Stimulated activated CD8-positive, alpha-beta memory T cell treated with anti-CD3 and anti-CD28 coated beads, Interleukin-7, amount 100 ng/mL, for 24 hours (primary cell): ENCODE data around the gene PIK3R5.
"Not testable (repeated sequence)": the region's sequence is repeated elsewhere in the genome, so short reads cannot be mapped to it uniquely, and the experiment has no call there.

ENCODE experiments used
- DNase-seq: peaks from one replicate; pipeline ENCODE4 v3.0.0-alpha.2; 2020; ENCODE audit warnings: low read depth

The PIK3R5 gene

DNA sequence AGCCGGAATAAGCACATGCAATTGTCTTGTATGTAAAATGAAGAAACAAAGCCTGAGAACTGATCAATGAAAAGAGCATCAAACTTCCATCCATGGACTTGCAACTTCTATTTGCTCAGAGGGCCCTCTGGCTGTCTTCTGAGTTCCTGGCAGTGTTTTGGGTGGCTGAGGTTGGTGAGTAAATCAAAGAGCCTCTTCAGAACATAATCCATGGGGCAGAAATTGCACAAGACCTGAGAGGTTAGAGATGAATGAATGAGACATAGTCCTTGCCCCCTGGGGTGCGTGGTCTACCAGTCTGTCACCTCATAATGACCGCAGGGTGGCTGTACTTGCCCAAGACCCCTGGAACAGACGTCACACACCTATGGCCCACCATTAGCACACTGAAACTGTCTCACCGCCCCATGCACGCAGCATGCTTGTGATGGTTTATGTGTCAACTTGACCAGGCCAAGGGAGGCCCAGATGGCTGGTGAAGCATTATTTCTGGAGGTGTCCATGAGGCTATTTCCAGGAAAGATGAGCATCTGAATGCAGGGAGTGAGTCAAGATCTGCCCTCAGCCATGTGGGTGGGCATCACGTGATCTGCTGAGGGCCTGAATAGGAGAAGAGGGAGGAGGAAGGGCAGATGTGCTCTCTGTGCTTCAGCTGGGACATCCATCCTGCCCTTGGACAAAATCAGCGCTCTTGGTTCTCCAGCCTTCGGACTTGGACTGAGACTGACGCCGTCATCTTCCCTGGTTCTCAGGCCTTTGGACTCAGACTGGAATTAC, 106.3 kb downstream of the PIK3R5 start:
- no peak for DNase-seq

DNA sequence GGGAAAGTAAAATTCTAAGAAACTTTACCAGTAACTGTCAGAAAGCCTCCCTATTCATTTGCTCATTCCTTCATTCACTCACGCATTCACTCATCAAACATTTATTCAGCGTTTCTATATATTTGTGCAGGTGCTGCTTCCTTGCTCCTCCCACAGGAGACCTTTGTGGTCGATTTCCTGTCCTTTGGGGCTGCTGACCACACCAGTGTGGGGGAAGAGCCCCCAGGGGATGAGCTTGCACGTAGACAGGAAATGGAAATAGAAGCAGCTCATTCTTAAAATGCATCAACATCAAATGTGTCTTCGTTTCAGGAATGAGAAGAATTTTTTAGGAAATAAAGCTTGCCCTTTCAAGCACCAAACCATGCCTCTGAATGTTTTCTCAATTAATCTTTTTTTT, 107.6 kb downstream of the PIK3R5 start:
- no peak for DNase-seq

DNA sequence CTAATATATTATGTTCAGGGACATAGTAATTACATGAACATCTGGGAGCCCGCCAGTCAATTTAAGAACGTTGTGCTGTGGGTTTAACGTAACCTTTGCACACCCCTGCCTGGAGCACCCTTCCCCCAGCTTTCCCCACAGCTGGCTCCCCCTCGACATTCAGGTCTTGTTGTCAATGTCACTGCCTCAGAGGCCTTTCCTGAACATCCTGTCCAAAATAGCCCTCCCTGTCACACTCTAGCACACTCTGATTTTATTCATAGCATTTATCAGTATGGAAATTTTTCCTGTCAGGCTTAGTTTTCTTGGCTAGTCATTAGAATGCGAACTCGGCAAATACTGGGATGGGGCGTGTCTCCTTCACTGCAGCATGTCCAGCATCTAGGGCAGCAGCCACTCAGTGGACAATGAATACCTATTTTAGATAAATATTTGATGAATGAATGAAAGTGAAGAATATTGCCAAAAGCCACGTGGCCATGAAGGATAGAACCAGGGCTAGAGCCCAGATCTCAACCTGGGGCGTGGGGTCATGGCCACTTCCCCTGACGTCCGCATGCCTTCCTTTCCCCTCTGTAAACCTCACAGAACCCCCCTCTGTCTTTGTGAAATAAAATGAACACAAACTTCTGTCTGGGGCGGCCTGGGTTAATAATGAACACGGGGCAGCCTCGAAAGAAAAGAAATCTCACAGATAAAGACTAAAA, 108.5 kb downstream of the PIK3R5 start:
- no peak for DNase-seq

DNA sequence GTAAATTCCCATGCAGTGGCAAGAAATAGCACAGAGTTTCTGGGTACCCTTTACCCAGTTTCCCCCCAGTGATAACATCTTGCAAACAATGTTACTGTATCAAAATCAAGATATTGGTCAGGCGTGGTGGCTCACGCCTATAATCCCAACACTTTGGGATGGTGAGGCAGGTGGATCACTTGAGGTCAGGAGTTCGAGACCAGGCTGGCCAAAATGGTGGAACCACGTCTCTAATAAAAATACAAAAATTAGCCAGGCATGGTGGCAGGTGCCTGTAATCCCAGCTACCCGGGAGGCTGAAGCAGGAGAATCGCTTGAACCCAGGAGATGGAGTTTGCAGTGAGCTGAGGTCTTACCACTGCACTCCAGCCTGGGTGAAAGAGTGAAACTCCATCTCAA, 109.3 kb downstream of the PIK3R5 start:
- not testable (repeated sequence) for DNase-seq

DNA sequence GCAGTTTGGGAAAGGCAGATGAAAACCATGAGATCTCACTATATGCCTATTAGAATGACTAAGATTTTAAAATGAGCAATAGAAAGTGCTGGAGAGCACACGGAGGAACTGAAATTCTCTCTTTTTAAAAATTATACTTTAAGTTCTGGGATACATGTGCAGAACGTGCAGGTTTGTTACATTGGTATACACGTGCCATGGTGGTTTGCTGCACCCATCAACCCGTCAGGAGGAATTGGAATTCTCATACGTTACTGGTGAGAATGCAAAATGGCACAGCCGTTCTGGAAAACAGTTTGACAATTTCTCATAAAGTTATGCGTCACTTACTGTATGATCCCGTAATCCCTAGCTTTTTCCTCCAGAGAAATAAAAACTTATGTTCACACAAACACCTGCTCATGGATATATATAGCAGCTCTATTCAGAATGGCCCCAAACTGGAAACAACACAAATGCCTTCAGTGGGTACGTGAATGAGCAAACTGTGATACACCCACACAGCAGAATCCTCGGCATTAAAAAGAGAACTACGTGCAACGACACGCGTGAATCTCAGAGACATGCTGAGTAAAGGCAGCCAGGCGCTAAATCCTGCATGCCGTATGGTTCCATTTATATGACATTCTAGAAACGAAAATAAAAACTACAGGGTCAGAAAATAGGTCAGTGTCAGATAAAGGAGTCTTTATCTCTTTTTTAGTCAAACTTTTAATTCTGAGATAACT, 109.9 kb downstream of the PIK3R5 start:
- DNase-seq: no peak

DNA sequence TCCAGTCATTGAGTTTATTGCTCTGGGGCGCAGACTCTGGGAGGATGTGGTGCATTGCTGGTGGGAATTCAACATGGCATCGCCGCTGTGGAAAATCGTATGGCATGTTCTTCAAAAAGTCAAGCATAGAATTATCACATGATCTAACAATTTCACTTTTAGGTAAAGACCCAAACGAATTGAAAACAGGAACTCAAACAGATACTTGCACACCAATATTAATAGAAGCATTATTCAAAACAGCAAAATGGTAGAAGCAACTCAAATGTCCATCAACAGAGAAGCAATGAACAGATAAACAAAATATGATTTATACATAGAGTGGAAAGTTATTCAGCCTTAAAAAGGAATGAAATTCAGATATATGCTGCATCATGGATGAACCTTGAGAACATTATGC, 113.9 kb downstream of the PIK3R5 start:
- DNase-seq: no peak

DNA sequence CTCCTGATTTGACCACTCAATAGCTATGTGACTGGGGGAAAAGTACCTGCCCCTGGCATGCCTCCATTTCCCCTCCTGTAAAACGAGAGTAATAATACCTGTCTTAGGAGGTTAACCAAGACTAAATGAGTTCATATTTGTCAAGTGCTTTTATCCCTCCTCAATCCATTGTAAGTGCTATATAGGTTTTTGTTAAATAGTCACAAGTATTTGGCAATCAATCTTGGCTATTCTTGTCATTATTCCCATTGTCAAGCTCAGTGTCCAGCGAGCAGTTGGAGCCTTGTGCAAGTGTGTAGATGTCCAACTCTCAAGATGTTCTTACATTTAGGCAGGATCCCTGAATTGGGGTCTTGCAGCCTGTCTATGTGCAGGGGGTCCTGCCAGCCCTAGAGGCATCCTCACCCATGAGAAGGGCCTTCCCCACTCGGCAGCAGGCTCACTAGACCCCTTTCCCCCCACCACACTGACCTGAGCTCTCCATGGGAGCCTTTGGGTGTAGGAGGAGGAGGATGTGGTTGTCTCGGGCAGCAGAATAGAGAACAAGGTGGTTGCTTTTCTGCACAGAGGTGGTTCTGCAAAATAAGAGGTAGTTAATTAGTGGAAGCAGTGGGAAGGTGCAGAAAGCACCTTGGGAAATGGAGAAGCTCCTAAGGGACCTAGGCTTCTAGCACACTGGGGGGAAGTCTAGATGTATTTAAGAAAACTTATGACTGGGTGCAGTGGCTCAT, 116.0 kb downstream of the PIK3R5 start:
- DNase-seq: no peak

DNA sequence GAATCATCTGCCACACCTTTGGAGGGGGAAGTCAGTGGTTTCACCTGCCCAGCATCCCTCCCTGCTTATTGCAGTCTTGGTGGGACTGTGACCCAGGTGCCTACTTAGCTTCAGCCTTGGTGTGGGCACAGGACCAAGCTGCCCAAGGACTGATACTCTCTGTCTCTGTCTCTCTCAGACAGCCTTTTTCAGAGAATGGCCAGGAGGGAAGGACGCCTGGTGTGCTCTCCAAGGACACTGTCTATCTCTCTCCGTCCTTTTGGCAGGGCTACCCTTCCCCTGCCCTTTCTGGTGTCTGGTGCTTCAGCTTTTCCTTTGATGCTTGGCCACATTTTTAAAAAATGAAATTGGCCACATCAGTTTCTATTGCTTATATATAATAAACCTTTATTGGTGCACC, 117.6 kb downstream of the PIK3R5 start:
- no peak for DNase-seq

DNA sequence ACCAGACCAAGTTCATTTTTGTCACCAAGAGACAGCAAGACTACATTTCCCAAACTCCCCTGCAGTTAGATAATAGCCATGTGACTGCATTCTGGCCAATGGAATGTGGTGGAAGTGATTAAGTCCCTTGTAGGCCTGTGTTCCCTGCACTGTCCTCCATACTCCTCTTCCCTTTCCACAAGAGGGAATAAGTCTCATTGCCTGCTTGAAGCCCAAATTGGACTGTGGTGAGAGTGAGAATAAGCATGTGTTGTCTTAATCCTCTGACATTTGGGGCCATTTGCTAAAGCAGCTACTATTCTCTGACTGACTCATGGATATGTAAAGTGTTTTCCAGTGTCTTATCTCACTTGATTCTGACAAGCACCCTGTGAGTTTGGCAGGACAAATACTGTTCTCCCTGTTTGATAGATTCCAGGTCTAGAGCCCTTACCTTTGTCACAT, 118.7 kb downstream of the PIK3R5 start:
- no peak for DNase-seq

DNA sequence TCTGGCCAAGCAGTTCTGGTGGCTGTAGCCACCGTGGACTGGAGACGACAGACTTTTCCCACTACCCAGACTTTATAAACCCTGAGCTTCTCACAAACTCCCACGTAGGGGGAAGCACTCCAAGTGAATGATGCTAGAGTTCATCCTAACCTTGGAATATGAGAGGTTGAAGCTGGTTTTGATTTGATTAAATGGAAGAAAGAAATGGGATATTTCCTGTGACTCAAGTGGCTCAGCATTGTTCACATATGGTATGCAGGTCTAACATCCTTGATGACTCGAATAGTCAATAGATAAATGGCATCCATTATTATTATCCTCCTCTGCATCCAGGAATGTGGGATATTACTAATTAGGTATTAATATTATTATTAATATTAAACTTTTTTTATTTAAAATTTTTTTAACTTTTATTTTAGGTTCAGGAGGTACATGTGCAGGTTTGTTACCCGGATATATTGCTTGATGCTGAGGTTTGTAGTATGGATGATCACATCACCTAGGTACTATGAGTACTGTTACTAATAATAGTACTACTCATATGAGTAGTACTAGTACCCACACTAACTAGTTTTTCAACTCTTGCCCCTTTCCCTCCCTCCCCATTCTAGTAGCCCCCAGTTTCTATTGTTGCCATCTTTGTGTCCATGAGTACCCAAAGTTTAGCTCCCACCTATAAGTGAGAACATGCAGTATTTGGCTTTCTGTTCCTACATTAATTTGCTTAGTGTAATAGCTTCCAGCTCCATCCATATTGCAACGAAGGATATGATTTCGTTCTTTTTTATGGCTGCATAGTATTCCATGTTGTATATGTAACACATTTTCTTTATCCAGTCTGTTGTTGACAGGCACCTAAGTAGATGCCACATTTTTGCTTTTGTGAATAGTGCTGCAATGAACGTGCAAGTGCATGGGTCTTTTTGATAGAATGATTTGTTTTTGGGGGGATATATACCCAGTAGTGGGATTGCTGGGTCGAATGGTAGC, 121.0 kb downstream of the PIK3R5 start:
- no peak for DNase-seq

DNA sequence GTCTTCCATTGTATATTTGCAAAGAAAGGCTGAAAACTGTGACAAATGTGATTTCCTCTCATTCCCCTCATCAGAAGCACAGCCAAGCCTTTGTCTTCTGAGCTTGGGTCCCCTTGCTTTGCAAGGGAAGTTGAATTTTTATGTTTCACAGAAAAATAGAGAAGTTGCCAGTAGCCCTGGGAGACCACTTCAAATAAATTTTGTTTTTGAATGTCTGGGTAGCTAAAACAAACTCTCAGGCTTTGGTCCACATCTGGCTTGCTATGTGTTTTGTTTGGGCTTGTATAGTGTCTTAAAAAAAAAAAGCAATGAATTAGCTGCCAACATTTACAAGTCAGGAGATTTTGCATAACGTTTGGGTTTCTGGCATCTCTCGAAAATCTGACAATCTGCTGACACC, 122.2 kb downstream of the PIK3R5 start:
- no peak for DNase-seq

DNA sequence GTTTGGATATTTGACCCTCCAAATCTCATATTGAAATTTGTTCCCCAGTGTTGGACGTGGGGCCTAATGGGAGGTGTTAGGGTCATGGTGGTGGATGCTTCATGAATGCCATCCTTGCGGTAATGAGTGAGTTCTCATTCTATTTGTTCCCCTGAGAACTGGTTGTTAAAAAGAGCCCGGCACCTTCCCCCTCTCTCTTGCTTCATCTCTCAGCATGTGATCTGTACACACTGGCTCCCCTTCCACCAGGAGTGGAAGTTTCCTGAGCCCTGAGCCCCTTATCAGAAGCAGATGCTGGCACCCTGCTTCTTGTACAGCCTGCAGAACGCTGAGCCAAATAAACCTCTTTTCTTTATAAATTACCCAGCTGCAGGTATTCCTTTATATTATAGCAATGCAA, 123.7 kb downstream of the PIK3R5 start:
- no peak for DNase-seq

DNA sequence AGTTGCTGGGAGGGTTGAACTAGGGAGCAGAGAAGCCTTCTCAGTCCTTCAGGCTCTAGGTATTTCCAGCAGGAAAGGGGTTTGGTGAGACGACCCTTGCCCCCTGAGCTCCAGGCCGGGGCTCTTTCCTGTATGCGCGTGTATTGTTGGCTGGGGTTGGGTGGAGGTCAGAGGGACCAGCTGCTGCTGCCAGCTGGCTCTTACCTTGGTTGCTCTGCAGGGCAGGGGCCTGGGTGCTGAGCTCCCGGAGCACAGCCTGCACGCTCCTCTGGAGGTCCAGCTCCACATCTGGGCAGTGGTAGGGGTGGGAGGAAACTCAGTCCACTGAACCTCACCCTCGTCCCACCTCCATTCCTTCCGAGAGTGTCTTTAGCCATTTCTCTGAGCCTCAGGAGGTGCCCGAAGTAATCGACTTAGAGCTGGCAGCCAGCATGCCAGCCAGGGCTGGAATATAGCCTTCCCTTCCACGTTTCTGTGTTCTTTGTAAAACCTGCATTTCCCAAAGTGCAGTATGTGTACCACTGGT, 126.0 kb downstream of the PIK3R5 start:
- DNase-seq: no peak

DNA sequence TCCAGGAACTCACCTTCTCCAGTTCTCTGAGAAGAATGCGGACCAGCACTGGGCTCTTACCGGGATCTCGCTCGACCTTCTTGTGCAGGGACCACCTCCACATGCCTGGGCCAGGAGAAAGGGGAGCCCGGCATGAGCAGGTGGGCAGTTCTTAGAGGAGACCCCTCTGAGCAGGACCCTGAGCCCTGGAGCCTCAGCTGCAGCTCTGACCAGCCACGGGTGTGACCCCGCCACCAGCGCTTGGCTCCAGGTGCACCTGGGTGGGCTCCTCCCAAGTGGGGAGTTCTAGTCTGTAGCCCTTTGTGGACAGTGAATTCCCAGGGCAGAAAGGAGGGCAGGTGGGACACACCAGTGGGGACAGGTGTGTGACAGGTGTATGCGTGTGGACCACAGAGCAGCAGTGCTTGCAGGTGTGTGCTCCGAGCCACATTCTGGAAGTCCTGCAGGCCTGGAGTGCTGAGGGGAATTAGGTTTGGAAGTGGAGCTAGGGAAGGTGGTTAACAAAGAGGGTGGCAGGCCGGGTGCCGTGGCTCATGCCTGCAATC, 126.9 kb downstream of the PIK3R5 start:
- DNase-seq: no peak

DNA sequence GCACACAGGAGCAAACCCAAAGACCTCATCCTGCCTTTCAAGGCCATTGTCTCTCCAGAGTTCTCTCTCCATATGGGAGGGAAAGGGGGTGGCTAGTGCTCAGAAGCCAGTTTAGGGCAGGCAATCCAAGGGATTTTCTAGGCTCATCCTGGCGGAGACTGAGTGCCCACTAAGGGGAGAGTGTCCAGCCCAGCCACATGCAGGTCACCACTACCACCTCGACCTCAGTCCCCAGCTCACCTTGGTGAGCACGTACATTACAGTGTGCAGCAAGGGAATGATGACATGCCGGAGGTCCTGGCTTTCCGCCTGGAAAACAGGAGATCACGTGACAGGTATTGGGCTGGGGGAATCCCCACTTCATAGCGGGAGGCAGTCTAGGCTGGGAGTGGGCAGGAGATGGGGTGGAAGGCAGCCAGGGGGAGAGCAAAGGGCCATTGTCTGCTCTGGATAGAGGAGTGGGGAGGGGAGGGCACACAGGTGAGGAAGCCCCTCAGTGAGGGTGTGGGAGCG, 127.9 kb downstream of the PIK3R5 start:
- DNase-seq: no peak

DNA sequence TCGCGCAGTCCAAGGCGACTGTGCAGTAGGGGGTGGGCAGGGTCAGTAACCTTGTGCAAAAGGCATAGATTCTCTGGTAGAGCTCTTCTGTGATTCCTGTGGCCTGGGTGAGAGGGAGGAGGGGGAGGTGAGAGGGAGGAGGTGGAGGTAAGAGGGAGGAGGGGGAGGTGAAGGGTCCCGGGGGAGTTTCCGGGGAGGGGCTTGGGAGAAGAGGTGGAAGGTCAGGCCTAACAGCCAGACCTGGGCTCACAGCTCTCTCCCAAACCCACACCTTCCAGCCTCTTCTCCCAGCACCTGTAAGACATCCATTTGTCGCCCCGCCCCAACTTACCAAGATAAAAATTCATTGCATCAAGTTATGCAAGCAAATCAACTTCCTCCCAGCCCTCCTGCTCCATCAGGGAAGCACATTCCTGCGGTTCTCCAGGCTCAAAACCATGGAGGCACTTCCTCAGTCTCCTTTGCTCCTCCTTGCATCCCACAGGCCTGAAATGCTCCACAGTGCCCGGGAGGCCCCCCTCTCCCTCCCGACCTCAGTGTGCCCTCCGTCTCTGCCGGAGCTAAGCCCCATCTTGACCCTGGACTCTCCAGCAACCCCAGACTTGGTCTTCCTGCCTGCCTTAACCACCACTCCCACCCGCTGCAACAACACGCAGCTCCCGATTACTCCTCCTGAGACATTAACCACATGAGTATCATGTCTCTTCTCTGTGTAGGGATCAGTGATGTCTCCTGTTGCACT, 128.5 kb downstream of the PIK3R5 start:
- DNase-seq: no peak

DNA sequence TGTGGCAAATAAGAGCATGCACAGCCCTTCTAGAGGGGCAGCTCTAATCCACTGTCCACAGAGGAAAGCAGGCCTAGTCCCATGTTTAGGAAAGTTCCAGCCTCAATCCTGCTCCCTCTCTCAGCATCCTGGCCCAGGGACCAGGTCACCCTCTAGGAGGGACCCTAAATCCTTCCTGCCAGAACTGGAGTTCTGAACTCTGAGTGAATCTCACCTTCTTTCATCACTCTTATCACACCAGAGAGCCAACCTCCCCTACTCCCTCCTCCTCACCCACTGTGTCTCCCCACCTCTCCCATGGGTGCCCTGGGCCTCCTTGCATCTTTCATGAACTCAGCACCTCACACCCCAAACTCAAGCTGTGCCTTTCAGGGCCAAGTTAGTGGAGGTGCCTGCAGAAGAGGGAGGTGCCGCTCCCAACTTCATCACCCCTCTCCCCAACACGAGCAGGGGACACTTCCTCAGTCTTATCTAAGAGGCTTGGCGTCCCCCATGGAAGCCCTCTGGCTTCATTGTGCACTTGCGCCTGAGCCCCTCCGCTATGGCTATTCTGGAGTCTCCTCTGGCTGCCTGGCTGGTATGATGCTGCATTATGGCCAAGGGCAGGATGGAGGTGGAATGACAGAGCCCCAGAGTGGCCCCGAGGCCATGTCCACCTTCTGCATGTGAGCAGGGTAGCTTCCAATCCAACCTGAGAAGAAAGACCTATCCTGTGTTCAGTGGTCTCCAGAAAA, 129.7 kb downstream of the PIK3R5 start:
- no peak for DNase-seq

DNA sequence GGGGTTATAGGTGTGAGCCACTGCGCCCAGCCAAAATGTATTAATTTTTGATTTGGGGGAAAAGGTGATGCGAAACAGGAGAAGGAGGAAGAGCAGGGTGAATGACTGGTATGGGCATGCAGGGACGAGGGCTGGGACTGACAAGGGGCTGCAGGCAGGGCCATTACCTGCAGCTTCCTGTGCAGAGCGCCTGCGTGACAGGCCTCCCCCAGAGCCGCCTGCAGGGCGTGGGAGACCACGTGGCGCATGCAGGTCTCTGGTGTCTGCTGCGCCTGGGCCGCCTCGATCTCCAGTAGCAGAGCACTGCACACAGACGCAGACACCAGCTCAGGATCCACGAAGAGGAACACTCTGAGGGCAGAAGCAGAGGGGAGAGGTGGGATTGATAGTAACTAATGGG, 130.4 kb downstream of the PIK3R5 start:
- DNase-seq: no peak
